Progenitor cell of endocrine pancreas (in vitro differentiated cells): ENCODE results near the gene HDGFL3. TPM values are rescaled to one million over a fixed set of nuclear protein-coding genes. Genes with fewer than 3 reads are reported as not detected.
"Not testable (repeated sequence)": the region's sequence is repeated elsewhere in the genome, so short reads cannot be mapped to it uniquely, and the experiment has no call there.

Experiments
- DNase-seq: peaks from one replicate; pipeline ENCODE4 v3.0.0; 2021; ENCODE audit warnings: low spot score; ENCODE audit not compliant: unreplicated experiment
- H3K27ac Mint-ChIP-seq: 2 replicates; pipeline ENCODE4 v1.8.0; 2021; ENCODE audit warnings: mild to moderate bottlenecking, moderate library complexity, mixed read lengths
- H3K27me3 Mint-ChIP-seq: 2 replicates; pipeline ENCODE4 v1.8.0; 2021; ENCODE audit warnings: mixed read lengths
- H3K36me3 Mint-ChIP-seq: 2 replicates; pipeline ENCODE4 v1.8.0; 2022; ENCODE audit warnings: mixed read lengths; ENCODE audit not compliant: insufficient read depth
- H3K4me1 Mint-ChIP-seq: 2 replicates; pipeline ENCODE4 v1.8.0; 2021; ENCODE audit warnings: low read depth, mixed read lengths
- H3K4me3 Mint-ChIP-seq: 2 replicates; pipeline ENCODE4 v1.8.0; 2021; ENCODE audit warnings: low read depth, mild to moderate bottlenecking, moderate library complexity, mixed read lengths
- H3K9me3 Mint-ChIP-seq: 2 replicates; pipeline ENCODE4 v1.8.0; 2021; ENCODE audit warnings: low read depth, mixed read lengths
- CTCF ChIP-seq: fragments of 200-600 bp; sonication (generic); IDR thresholded peaks from one replicate; pipeline ENCODE4 v1.5.0; 2021; ENCODE audit warnings: antibody characterized with exemption, mild to moderate bottlenecking; ENCODE audit not compliant: unreplicated experiment
- total RNA-seq: library from RNA; stranded (reverse); gene quantifications from 2 replicates; pipeline ENCODE4 v1.2.1, GENCODE V29; 2021

Gene HDGFL3
- total RNA-seq, 1 donor from 2014 or later, result 121 TPM

GRCh38 chr15:83230242-83230641 lies 22.6 kb upstream of the HDGFL3 start:
- Mint-ChIP-seq H3K27ac (no peak overlapping the region), H3K27me3 (no peaks in the 10 kb centered on the region)

GRCh38 chr15:83225449-83225848 lies 17.8 kb upstream of the HDGFL3 start:
- Mint-ChIP-seq H3K27me3 (no peaks in the 10 kb centered on the region), H3K36me3 (peaks cover 10% of the 10 kb centered on the region), H3K4me1 (no peaks in the 10 kb centered on the region), H3K9me3 (peaks cover 43% of the 10 kb centered on the region), H3K27ac (no peak overlapping the region), H3K4me3 (no peak overlapping the region)
- DNase-seq, result no peak
- no peak for TF ChIP-seq CTCF

More at GRCh38 chr15:83230242-83230641, 22.6 kb upstream of the HDGFL3 start:
- no peak overlapping the region for H3K4me3 Mint-ChIP-seq
- no peak for DNase-seq
- H3K4me1 Mint-ChIP-seq, result no peaks in the 10 kb centered on the region
- H3K9me3 Mint-ChIP-seq, result peaks cover 17% of the 10 kb centered on the region
- TF ChIP-seq CTCF, result no peak
- no peaks in the 10 kb centered on the region for H3K36me3 Mint-ChIP-seq

GRCh38 chr15:83221781-83222180 lies 14.2 kb upstream of the HDGFL3 start:
- Mint-ChIP-seq H3K9me3 (peaks cover 57% of the 10 kb centered on the region), H3K36me3 (peaks cover 17% of the 10 kb centered on the region)
- H3K27ac Mint-ChIP-seq, H3K27me3 Mint-ChIP-seq, H3K4me3 Mint-ChIP-seq, DNase-seq, H3K4me1 Mint-ChIP-seq: not testable (repeated sequence)

GRCh38 chr15:83219026-83219425 lies 11.4 kb upstream of the HDGFL3 start:
- Mint-ChIP-seq H3K36me3 (peaks cover 30% of the 10 kb centered on the region), H3K4me1 (no peaks in the 10 kb centered on the region), H3K4me3 (no peak overlapping the region), H3K27ac (no peak overlapping the region), H3K27me3 (no peaks in the 10 kb centered on the region), H3K9me3 (peaks cover 53% of the 10 kb centered on the region)
- no peak for DNase-seq
- no peak for TF ChIP-seq CTCF

- no peak for DNase-seq
- Mint-ChIP-seq H3K27me3 (no peaks in the 10 kb centered on the region), H3K9me3 (peaks cover 30% of the 10 kb centered on the region), H3K36me3 (peaks cover 20% of the 10 kb centered on the region), H3K27ac (no peak overlapping the region), H3K4me3 (no peak overlapping the region), H3K4me1 (no peaks in the 10 kb centered on the region)
- no peak for TF ChIP-seq CTCF
These were observed 7.7 kb upstream of the HDGFL3 start for GRCh38 chr15:83215306-83215705.

GRCh38 chr15:83210619-83211018 lies 3.0 kb upstream of the HDGFL3 start:
- no peak for DNase-seq
- peaks cover 8% of the 10 kb centered on the region for H3K4me1 Mint-ChIP-seq
- peaks cover 7% of the 10 kb centered on the region for H3K36me3 Mint-ChIP-seq
- H3K27me3 Mint-ChIP-seq, result no peaks in the 10 kb centered on the region
- no peak overlapping the region for H3K4me3 Mint-ChIP-seq
- TF ChIP-seq CTCF, result no peak
- H3K27ac Mint-ChIP-seq, result no peak overlapping the region
- peaks cover 6% of the 10 kb centered on the region for H3K9me3 Mint-ChIP-seq
